Measurements from ENCODE around the gene GPR37.
A peak's percentile ranks its signal among the peaks of the same experiment; 100 is the strongest.

The GPR37 gene

DNA sequence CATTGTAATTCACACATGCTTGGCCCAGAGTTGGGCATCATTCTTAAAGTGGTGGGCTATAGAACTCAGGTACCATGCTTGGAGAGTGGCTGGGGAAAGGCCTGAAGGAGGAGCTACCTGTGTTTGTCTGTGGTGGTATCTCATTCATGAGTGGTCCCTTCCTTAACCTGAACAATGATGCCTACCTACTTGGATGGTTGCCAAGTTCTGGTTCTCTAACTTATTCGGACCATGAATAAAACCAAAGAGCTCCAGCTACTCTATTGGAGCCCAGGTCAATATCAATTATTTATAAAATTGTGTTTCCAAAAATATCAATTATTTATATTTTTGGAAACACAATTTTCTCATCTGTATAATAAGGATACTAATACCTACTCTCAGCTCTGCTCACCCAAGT is 2.9 kb upstream of the GPR37 start:
- Histone ChIP-seq H3K79me2 (ENCODE audit: insufficient read depth, low read depth) (no peaks in the 10 kb centered on the region), H3K4me3 (IDR thresholded peaks at IDR 0.05; ENCODE audit: insufficient read depth, low read depth, low read length) (no peak overlapping the region), H3K4me2 (no peak overlapping the region), H4K20me1 (ENCODE audit: insufficient read depth) (no peaks in the 10 kb centered on the region), H2AFZ (ENCODE audit: low read depth) (no peak overlapping the region), H3K27me3 (ENCODE audit: insufficient read depth, low read depth) (no peaks in the 10 kb centered on the region), H3K9ac (no peak overlapping the region), H3K27ac (no peak overlapping the region), H3K4me1 (ENCODE audit: low read depth, poor library complexity, severe bottlenecking) (peaks cover 5% of the 10 kb centered on the region), H3K36me3 (ENCODE audit: insufficient read depth) (no peaks in the 10 kb centered on the region)
- TF ChIP-seq, protein P1, sequence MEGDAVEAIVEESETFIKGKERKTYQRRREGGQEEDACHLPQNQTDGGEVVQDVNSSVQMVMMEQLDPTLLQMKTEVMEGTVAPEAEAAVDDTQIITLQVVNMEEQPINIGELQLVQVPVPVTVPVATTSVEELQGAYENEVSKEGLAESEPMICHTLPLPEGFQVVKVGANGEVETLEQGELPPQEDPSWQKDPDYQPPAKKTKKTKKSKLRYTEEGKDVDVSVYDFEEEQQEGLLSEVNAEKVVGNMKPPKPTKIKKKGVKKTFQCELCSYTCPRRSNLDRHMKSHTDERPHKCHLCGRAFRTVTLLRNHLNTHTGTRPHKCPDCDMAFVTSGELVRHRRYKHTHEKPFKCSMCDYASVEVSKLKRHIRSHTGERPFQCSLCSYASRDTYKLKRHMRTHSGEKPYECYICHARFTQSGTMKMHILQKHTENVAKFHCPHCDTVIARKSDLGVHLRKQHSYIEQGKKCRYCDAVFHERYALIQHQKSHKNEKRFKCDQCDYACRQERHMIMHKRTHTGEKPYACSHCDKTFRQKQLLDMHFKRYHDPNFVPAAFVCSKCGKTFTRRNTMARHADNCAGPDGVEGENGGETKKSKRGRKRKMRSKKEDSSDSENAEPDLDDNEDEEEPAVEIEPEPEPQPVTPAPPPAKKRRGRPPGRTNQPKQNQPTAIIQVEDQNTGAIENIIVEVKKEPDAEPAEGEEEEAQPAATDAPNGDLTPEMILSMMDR (conservative IDR thresholded peaks at IDR 0.05; ENCODE audit: low read depth, low read length), result no peak

DNA sequence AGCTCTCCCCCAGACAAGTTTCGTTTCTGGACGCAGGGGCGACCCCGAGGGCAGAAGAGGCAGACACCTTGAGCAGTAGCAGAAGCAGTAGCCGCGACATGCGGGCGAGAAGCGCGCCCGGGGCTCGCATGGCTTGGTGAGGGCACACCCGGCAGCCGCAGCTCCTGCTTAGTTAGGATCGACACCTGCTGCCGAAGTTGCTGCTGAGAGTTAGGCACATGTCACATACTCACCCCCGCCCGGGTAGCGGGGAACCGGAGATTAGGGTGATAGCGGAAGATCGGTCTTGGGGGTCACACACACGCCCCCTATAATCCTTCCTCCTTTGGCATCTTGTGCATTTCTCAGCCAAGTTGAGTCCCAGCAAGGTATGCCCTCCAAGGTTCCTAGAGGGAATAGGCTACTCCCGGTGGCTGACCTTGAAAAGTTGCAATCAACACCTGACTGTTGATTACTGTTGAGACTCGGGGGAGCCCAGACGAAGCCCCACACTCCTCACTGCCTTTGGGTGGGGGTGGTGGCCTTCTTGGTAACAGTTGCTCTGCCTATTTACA is 668 bp downstream of the GPR37 start:
- H3K79me2 ChIP-seq (ENCODE audit: insufficient read depth, low read depth), result no peaks in the 10 kb centered on the region
- H3K4me2 ChIP-seq, result peak overlapping the region; percentile 90
- H3K4me1 ChIP-seq (ENCODE audit: low read depth, poor library complexity, severe bottlenecking), result peaks cover 26% of the 10 kb centered on the region
- no peaks in the 10 kb centered on the region for H4K20me1 ChIP-seq (ENCODE audit: insufficient read depth)
- no peaks in the 10 kb centered on the region for H3K36me3 ChIP-seq (ENCODE audit: insufficient read depth)
- H2AFZ ChIP-seq (ENCODE audit: low read depth), result peak overlapping the region; percentile 98
- no peak overlapping the region for H3K4me3 ChIP-seq (IDR thresholded peaks at IDR 0.05; ENCODE audit: insufficient read depth, low read depth, low read length)
- H3K9ac ChIP-seq, result peak overlapping the region; percentile 74
- H3K27me3 ChIP-seq (ENCODE audit: insufficient read depth, low read depth), result no peaks in the 10 kb centered on the region
- peak overlapping the region; percentile 59 for H3K27ac ChIP-seq
- TF ChIP-seq, protein P1 (conservative IDR thresholded peaks at IDR 0.05; ENCODE audit: low read depth, low read length), result no peak

DNA sequence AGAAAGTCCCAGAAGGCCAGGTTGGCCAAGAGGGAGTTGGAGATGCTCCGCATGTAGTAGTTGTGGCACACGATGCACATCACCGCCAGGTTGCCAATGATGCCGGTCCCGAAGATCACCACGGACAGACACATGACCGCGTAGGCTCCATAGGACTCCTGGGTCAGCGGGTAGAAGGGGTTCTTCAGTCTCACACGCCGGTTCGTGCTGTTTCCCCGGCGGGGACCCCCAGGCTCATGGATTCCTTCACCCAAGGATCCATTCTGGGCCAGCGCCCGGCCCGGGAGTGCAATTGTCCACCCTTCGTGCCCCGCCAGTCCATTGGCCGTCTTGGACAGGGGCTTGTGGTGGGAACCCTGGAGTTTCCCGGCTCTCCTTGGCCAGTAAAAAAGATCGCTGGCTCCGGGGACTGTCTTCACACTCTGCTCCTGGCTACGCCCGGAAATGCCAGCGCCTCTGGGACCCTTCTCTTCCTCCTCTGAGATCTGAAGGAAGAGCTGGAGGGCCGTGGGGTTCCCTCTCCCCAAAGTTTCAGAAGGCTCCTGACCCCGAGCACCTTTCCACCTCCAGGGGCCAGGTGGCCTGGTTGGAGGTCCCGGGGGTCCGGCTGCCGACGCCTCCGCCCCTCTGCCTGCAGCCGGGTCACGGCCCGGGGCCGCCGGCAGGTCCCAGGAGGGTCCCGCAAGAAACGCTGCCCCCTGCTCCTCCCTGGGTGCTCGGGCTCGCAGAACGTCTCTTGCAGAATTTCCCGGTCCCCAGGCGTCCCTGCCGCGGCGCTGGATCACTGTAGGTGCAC is 1.3 kb downstream of the GPR37 start:
- H3K27ac ChIP-seq, result no peak overlapping the region; the same call in 1 of the 2 replicates
- no peaks in the 10 kb centered on the region for H4K20me1 ChIP-seq (ENCODE audit: insufficient read depth)
- H3K4me3 ChIP-seq (IDR thresholded peaks at IDR 0.05; ENCODE audit: insufficient read depth, low read depth, low read length), result no peak overlapping the region
- H3K9ac ChIP-seq, result peak overlapping the region; percentile 74
- no peaks in the 10 kb centered on the region; the same call in 1 of the 2 replicates for H3K79me2 ChIP-seq (ENCODE audit: insufficient read depth, low read depth)
- H3K4me1 ChIP-seq (ENCODE audit: low read depth, poor library complexity, severe bottlenecking), result peaks cover 26% of the 10 kb centered on the region
- no peaks in the 10 kb centered on the region for H3K36me3 ChIP-seq (ENCODE audit: insufficient read depth)
- TF ChIP-seq, protein P1 (conservative IDR thresholded peaks at IDR 0.05; ENCODE audit: low read depth, low read length), result no peak
- H3K27me3 ChIP-seq (ENCODE audit: insufficient read depth, low read depth), result no peaks in the 10 kb centered on the region
- peak overlapping the region; percentile 98 for H2AFZ ChIP-seq (ENCODE audit: low read depth)
- peak overlapping the region; percentile 90 for H3K4me2 ChIP-seq

DNA sequence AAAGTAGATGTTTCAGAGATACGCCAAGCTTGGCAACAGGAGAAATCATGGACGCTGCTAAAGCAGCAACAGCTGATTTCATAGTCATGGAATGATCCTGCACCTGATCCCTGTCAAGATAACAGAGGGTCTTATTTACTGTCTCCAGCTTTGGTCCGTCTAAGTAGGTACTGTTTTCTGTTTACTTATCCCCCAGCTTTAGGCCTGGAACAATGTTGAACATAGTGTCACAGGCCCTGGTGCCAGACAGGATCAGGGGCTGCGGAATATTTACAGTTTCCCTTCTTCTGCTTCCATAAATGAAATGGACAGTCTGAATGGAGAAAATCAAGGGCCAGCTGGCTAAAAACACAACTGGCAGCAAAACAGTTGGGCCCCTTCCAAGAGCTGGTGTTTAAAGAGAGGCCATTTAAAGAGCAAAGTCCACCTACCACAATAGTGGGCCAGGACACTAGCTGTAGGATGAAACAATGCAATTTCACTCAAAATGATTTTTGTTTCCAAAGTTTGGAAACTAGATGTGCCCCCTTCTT is 2.9 kb downstream of the GPR37 start:
- TF ChIP-seq, protein P1 (conservative IDR thresholded peaks at IDR 0.05; ENCODE audit: low read depth, low read length), result no peak
- Histone ChIP-seq H3K4me1 (ENCODE audit: low read depth, poor library complexity, severe bottlenecking) (peaks cover 26% of the 10 kb centered on the region), H3K4me3 (IDR thresholded peaks at IDR 0.05; ENCODE audit: insufficient read depth, low read depth, low read length) (no peak overlapping the region), H4K20me1 (ENCODE audit: insufficient read depth) (no peaks in the 10 kb centered on the region), H2AFZ (ENCODE audit: low read depth) (no peak overlapping the region), H3K36me3 (ENCODE audit: insufficient read depth) (no peaks in the 10 kb centered on the region), H3K9ac (no peak overlapping the region), H3K4me2 (peak overlapping the region; percentile 90), H3K79me2 (ENCODE audit: insufficient read depth, low read depth) (no peaks in the 10 kb centered on the region; the same call in 1 of the 2 replicates), H3K27ac (no peak overlapping the region), H3K27me3 (ENCODE audit: insufficient read depth, low read depth) (no peaks in the 10 kb centered on the region)

All from KMS-11 (cell line).